Transverse colon (tissue), 3 donors: Measurements from ENCODE around the gene IP6K1.

ENCODE experiments used
- CTCF ChIP-seq, 5 experiments: fragments of 200-600 bp in 3 of 5; fragments of 450-650 bp in 2 of 5; sonication (generic) in 3 of 5; IDR thresholded peaks; 1 replicate in 2 of 5; 2 replicates in 3 of 5; pipeline ENCODE4 v1.5.1; 2016 to 2017; ENCODE audit warnings: antibody characterized with exemption in 5 of 5, inconsistent platforms in 3 of 5, mild to moderate bottlenecking in 2 of 5, moderate library complexity in 1 of 5
- EP300 ChIP-seq: sonication (generic); formaldehyde crosslinking; IDR thresholded peaks from one replicate; pipeline ENCODE4 v1.6.1; 2017; ENCODE audit warnings: antibody characterized with exemption, low read depth
- POLR2A ChIP-seq: fragments of 450-650 bp; IDR thresholded peaks from one replicate; pipeline ENCODE4 v1.6.1; 2016; ENCODE audit warnings: antibody characterized with exemption, mild to moderate bottlenecking, moderate library complexity

DNA sequence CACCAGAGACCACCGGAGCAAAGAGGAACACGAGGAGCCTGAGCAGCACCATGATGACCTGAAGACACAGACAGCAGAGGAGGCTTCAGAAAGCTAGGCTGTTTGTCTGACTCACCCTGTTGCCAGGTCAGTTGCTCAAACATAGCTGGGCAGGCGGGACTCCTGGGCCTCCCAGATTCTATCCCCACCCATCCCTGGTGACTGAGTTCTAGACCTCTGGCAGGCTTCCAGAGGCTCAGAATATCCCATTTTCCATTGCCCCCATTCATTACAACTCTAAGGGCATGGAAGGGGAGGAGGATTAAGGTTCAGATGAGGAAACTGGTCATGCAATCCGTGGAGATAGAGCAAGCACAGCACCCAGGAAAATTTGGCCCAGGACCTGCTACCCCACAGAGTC, 13.4 kb upstream of the IP6K1 start, which contains the start of gene CDHR4:
- TF ChIP-seq POLR2A = no peak
- no peak for TF ChIP-seq CTCF (IDR thresholded peaks at IDR 0.05)
- no peak for TF ChIP-seq EP300
